Suppressor macrophage treated with lipopolysaccharide for 1 hour (primary cell): ENCODE data around the gene SNCG.
"Not testable (repeated sequence)": the region's sequence is repeated elsewhere in the genome, so short reads cannot be mapped to it uniquely, and the experiment has no call there.

ENCODE experiments used
- DNase-seq, 3 donors: peaks; one replicate each; pipeline ENCODE4 v3.0.0-alpha.2; 2020 to 2022

Gene SNCG

GRCh38 chr10:86979977-86980448 is 21.6 kb downstream of the SNCG start:
- DNase-seq, result peak in 2 of 3 donors; percentile 39 to 42

DNA sequence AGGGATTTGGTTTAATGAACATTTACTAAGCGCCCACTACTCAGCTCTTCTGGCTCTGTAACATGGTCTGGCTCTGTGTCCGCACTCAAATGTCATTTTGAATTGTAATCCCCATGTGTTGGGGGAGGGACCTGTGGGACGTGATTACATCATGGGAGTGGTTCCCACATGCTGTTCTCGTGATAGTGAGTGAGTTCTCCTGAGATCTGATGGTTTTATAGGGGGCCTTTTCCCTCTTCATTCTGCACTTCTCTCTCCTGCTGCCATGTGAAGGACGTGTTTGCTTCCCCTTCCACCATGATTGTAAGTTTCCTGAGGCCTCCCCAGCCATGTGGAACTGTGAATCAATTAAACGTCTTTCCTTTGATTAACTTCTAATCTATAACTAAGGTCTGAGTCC is 22.6 kb downstream of the SNCG start:
- peak in 2 of 3 donors; percentile 20 to 21 for DNase-seq

- DNase-seq, result peak in 2 of 3 donors; percentile 59 to 60
These were observed 23.3 kb downstream of the SNCG start for GRCh38 chr10:86981716-86982115.

- not testable (repeated sequence) for DNase-seq
These were observed 26.1 kb downstream of the SNCG start for GRCh38 chr10:86984498-86984897.

DNA sequence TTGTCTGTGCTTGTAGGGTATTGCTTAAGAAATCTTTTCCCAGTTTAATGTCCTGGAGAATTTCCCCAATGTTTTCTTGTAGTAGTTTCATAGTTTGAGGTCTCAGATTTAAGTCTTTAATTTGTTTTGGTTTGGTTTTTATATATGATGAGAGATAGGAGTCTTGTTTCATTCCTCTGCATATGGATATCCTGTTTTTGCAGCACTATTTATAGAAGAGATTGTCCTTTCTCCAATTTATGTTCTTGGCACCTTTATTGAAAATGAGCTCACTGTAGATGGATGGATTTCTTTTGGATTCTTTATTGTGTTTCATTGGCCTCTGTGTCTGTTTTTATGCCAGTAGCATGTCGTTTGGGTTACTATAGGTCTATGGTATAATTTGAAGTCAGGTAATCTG is 30.1 kb downstream of the SNCG start:
- no peak for DNase-seq

DNA sequence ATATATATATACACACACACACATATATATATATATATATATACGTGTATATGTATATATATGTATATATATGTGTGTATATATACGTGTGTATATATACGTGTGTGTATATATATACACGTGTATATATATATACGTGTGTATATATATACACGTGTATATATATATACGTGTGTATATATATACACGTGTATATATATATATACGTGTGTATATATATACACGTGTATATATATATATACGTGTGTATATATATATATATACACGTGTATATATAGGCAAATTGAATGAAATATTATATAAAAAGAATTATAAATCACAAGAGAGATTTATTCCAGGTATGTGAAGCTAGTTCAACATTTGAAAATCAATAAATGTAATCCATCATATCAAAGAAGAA is 33.0 kb downstream of the SNCG start:
- DNase-seq, result not testable (repeated sequence)

DNA sequence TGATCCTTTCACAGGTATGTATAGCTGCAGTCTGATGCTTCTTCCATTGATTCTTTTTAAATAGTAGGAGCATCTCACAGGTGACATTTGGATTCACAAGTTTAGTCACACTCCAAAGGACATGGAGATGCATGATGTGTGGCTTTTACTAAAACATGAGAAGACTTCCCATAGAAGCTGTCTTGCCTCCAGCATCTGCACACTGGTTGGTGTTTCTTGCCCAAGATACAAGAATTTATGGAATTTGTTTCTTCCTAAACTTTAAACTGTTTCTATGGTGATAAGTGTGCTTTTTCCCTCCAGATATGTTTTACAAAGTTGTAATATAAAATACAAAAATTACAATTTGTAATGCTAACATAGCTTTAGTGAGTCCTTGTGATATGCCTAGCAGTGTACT is 34.1 kb downstream of the SNCG start:
- no peak for DNase-seq

- DNase-seq, result no peak
These were observed 34.5 kb downstream of the SNCG start for GRCh38 chr10:86992929-86993328.

GRCh38 chr10:86999802-87000403 is 41.5 kb downstream of the SNCG start:
- peak; percentile 83 to 93 (median 90) for DNase-seq

DNA sequence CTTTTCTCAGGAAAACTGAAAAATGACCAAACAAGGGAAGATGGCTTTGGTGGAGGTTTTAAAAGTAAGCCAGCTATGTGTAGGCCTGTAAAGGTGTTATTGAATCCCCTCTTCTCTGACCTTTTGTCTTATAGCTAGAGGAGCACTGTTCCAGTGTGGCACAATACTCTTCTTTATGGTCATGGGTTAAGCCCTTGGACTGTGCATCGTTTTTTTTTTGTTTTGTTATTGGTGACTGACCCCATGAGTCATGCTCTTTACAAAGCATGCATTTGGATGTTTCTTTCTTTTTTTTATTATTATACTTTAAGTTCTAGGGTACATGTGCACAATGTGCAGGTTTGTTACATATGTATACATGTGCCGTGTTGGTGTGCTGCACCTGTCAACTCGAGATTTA is 42.1 kb downstream of the SNCG start:
- DNase-seq, result peak; percentile 61 to 86 (median 81)

- DNase-seq, result not testable (repeated sequence)
These were observed 48.7 kb downstream of the SNCG start for GRCh38 chr10:87007124-87007523.

GRCh38 chr10:87007674-87008073 is 49.3 kb downstream of the SNCG start:
- not testable (repeated sequence) for DNase-seq

DNA sequence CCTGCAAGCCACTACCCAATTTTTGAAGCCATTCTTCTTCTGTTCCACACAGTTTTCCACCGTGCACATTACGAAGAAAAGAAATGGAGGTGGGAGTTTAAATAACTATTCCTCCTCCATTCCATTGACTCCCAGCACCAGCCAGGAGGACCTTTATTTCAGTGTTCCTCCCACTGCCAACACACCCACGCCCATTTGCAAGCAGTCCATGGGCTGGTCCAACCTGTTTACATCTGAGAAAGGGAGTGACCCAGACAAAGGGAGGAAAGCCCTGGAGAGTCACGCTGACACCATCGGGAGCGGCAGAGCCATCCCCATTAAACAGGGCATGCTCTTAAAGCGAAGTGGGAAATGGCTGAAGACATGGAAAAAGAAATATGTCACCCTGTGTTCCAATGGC is 49.9 kb downstream of the SNCG start:
- DNase-seq, result not testable (repeated sequence)

DNA sequence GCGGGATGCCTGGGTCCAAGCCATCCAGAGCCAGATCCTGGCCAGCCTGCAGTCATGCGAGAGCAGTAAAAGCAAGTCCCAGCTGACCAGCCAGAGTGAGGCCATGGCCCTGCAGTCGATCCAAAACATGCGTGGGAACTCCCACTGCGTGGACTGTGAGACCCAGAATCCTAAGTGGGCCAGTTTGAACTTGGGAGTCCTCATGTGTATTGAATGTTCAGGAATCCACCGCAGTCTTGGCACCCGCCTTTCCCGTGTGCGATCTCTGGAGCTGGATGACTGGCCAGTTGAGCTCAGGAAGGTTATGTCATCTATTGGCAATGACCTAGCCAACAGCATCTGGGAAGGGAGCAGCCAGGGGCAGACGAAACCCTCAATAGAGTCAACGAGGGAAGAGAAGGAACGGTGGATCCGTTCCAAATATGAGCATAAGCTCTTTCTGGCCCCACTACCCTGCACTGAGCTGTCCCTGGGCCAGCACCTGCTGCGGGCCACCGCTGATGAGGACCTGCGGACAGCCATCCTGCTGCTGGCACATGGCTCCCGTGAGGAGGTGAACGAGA is 50.8 kb downstream of the SNCG start:
- DNase-seq, result not testable (repeated sequence)
